Measurements from ENCODE around the gene SGIP1. TPM values are rescaled to one million over a fixed set of nuclear protein-coding genes. Genes with fewer than 3 reads are reported as not detected.

The SGIP1 gene, protein sequence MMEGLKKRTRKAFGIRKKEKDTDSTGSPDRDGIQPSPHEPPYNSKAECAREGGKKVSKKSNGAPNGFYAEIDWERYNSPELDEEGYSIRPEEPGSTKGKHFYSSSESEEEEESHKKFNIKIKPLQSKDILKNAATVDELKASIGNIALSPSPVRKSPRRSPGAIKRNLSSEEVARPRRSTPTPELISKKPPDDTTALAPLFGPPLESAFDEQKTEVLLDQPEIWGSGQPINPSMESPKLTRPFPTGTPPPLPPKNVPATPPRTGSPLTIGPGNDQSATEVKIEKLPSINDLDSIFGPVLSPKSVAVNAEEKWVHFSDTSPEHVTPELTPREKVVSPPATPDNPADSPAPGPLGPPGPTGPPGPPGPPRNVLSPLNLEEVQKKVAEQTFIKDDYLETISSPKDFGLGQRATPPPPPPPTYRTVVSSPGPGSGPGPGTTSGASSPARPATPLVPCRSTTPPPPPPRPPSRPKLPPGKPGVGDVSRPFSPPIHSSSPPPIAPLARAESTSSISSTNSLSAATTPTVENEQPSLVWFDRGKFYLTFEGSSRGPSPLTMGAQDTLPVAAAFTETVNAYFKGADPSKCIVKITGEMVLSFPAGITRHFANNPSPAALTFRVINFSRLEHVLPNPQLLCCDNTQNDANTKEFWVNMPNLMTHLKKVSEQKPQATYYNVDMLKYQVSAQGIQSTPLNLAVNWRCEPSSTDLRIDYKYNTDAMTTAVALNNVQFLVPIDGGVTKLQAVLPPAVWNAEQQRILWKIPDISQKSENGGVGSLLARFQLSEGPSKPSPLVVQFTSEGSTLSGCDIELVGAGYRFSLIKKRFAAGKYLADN
- 45.2 TPM for total RNA-seq

GRCh38 chr1:66533804-66534740 is at the start of gene SGIP1:
SGIP1 (plus strand) TSS chr1:66534153; CDS start chr1:66534359, 206 bp downstream.
- peak; percentile 72 to 78 for DNase-seq (ENCODE audit: low spot score in 2 of 2)
- FAIRE-seq: no peak

GRCh38 chr1:66489151-66489550 is 44.8 kb upstream of the SGIP1 start:
- FAIRE-seq (no peak), DNase-seq (ENCODE audit: low spot score in 2 of 2) (no peak)

DNA sequence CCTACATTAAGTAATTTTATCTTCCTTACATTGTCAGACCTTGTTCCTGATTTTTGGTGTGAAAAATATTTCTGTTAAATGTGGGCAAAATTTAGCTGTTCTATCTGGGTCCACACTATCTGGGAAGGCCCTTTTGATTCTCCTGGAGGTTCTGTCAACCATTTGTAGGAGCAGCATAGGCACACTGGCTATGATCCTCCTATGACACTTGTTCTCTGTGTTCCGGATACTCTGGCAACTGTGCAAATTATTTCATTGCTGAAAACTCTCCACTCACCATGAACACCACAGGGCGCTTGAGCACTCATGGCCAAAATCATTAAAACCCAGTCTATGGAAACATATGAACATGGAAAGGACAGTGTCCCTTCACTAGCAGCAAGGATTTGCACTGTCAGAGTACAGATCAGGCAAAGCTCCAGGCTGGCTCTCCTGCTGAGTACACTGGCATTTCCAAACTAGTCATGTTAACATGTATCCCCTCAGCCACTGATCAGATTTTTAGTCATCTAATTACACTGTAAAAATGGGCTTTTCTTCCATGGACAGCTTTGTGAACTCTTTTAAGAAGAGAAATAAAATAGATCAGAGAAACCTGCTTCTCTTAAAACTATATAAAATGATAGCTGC is 43.9 kb upstream of the SGIP1 start:
- FAIRE-seq (no peak), DNase-seq (ENCODE audit: low spot score in 2 of 2) (no peak)

GRCh38 chr1:66490816-66491215 is 43.1 kb upstream of the SGIP1 start:
- FAIRE-seq (no peak), DNase-seq (ENCODE audit: low spot score in 2 of 2) (no peak)

- FAIRE-seq (no peak), DNase-seq (ENCODE audit: low spot score in 2 of 2) (no peak)
Observed at GRCh38 chr1:66492424-66492823, 41.5 kb upstream of the SGIP1 start.

DNA sequence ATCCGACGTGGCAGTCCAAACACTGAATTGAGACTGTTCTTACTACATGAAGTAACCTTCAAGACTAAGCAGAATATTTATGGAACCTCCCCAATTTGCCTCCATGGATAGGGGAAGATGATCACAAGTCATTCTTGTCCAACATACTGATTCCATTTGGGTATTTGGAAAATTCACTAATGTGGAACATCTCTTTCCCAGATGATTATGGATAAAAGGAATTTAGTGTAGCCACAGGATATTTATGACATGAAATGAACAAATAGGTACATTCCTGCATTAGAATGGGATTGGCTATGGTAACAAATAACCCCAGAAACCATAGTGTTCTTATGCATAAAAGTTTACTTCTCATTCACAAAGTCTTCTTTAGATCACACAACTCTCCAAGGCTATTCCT is 40.2 kb upstream of the SGIP1 start:
- DNase-seq (ENCODE audit: low spot score in 2 of 2) (no peak), FAIRE-seq (no peak)

- FAIRE-seq (no peak), DNase-seq (ENCODE audit: low spot score in 2 of 2) (no peak)
Observed at GRCh38 chr1:66494482-66494881, 39.5 kb upstream of the SGIP1 start.

DNA sequence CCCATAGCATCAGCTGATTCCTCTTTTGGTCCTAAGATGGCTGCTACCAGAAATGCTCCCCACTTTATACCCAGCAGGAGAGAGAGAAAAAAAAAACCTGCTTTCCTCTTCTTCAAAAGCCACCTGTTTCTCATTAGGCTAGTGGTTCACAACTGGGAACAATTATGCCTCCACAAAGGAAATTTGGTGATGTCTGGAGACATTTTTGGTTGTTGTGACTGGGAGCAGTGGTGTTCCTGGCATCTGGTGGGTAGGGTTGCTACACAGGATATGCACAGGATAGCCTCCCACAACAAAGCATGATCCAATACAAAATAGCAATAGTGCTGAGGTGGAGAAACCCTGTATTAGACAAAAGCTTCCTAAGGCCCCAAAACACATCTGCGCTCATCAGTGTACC is 38.5 kb upstream of the SGIP1 start:
- no peak for DNase-seq (ENCODE audit: low spot score in 2 of 2)
- no peak for FAIRE-seq

- DNase-seq (ENCODE audit: low spot score in 2 of 2) (no peak), FAIRE-seq (no peak)
Observed at GRCh38 chr1:66497910-66498309, 36.0 kb upstream of the SGIP1 start.

DNA sequence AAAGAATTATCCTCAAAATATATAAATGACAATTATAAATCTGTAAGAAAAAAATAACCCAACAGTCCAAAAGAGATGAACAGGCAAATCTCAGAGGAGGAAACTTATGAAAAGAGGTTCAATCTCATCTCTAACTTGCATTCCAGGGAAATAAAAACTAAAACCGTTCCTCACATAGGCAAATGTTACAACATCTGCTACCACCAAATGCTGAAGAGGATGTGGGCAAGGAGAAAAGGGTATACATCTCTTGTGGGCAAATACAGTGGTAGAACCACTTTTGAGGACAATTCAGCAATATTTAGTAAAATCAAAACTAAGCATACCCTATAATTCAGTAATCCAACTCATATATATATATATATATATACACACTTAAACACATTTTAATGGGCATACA is 33.7 kb upstream of the SGIP1 start:
- no peak for FAIRE-seq
- DNase-seq (ENCODE audit: low spot score in 2 of 2): no peak

GRCh38 chr1:66502086-66502485 is 31.9 kb upstream of the SGIP1 start:
- no peak for FAIRE-seq
- DNase-seq (ENCODE audit: low spot score in 2 of 2): no peak

- DNase-seq (ENCODE audit: low spot score in 2 of 2) (peak in 1 of 2 donors; percentile 16), FAIRE-seq (peak; percentile 74)
Observed at GRCh38 chr1:66503841-66504470, 30.0 kb upstream of the SGIP1 start.

DNA sequence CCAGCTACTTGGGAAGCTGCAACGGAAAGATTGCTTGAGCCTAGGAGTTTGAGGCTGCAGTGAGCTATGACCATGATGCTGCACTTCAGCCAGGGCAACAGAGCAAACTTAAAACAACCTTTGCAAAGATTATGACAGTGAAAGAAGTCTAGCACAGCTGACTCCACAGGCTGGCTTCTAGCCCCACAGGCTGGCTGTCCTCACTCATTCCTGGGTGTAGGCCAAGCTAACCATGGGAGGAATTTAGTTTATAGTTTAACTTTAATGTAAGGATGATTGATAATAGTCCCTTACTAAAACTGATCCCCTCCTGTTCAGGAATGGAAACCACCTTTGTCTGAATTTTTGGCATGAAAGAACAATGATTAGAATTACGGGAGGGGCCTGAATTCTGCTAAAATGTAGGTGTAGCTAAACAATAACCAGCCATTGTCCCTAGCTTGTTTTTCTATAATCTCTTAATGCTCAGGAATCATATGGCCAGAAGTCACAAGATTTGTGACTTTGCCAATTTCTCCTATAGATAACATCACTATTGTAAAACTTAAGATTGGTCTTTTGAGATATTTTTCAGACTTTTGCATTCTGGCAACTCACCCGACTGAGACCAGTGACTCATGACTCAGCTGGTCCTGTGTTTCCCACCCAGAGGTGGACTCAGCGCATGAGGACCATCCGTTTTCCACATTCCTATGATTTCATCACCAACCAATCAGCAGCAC is 28.1 kb upstream of the SGIP1 start:
- FAIRE-seq: no peak
- no peak for DNase-seq (ENCODE audit: low spot score in 2 of 2)

GRCh38 chr1:66506393-66506687 is 27.6 kb upstream of the SGIP1 start:
- FAIRE-seq (no peak), DNase-seq (ENCODE audit: low spot score in 2 of 2) (no peak)

GRCh38 chr1:66506991-66507390 is 27.0 kb upstream of the SGIP1 start:
- no peak for DNase-seq (ENCODE audit: low spot score in 2 of 2)
- no peak for FAIRE-seq

DNA sequence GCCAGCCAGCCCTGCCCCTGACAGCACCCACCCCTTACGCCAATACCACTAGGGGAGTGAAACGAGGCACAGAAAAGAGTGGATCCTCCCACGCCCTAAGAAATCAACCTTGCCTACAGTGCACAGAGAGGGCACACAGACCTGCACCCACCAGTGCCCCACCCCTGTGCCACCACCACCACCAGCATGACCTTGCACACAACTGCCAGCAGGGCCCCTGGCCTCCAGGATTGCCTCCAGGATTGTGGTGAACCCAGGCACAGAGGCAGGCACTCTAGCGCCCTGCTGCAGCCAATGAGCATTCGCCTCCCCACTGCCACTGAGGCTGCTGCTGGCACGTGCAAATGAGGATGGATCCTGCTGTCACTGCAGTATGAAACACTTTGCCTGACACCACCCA is 23.5 kb upstream of the SGIP1 start:
- DNase-seq (ENCODE audit: low spot score in 2 of 2) (no peak), FAIRE-seq (no peak)

- FAIRE-seq: no peak
Observed at GRCh38 chr1:66511118-66511517, 22.8 kb upstream of the SGIP1 start.

DNA sequence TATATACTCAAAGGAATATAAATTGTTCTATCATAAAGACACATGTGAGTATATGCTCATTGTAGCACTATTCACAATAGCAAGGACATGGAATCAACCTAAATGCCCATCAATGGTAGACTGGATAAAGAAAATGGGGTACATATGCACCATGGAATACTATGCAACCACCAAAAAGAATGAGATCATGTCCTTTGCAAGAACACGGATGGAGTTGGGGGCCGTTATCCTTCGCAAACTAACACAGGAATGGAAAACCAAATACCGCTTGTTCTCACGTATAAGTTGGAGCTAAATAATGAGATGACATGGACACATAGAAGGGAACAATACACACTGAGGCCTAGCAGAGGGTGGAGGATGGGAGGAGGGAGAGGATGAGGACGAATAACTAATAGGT is 16.0 kb upstream of the SGIP1 start:
- FAIRE-seq (no peak), DNase-seq (ENCODE audit: low spot score in 2 of 2) (no peak)

More at GRCh38 chr1:66511118-66511517, 22.8 kb upstream of the SGIP1 start:
- no peak for DNase-seq (ENCODE audit: low spot score in 2 of 2)

DNA sequence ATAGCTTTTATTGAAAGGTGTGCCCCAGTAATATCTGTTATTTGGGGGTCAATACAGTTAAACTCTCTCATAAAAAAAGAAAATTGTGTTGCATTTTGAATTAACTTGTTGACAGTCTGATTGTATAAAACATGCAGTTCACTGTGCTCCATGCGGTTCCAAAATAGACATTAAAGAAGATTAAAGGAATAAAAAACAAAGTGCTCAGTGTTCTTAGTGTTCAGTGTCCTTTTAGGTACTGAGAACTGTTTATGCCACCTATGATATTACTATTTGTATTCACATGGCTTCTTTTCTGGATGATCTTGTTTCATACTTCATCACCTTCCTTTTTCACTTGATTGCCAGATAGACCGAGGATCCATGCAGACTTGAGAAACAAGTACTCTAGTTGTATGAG is 15.3 kb upstream of the SGIP1 start:
- no peak for FAIRE-seq
- DNase-seq (ENCODE audit: low spot score in 2 of 2): no peak
